ENCODE data around the gene DES.

- TF ChIP-seq POLR2A (IDR thresholded peaks at IDR 0.05; ENCODE audit: low read length), result no peak
- TF ChIP-seq GATA1 (IDR thresholded peaks at IDR 0.05; ENCODE audit: low read depth, low read length), result no peak
Observed at GRCh38 chr2:219448776-219449341, 30.7 kb downstream of the DES start.

Measured in erythroblast (primary cell).